HCT116 (cell line): ENCODE data around the gene GALNT17. TPM values are rescaled to one million over a fixed set of nuclear protein-coding genes. Genes with fewer than 3 reads are reported as not detected.

ENCODE experiments used
- ATAC-seq: fragments of 200-7000 bp; cut with Tn5 transposase; 2 replicates; pipeline ENCODE4 v1.9.1; 2020; ENCODE audit warnings: mild to moderate bottlenecking, moderate library complexity
- BruUV-seq: library from RNA; stranded (reverse); fragments of 400-500 nt; replicated peaks from 2 replicates; lab custom pipeline; 2021; lab: Mats Ljungman, UMichigan
- CTCF ChIA-PET: fragments of 300-600 bp; sonication (Branson Sonifier 250); formaldehyde crosslinking; loops from one replicate; lab custom pipeline; 2021; ENCODE audit warnings: antibody characterized with exemption; lab: Charles Lee
- POLR2A ChIA-PET: fragments of 300-600, 350-600 bp; sonication (Branson Sonifier 250); formaldehyde crosslinking; loops from one replicate; lab custom pipeline; 2021; ENCODE audit warnings: antibody characterized with exemption; lab: Charles Lee
- RAD21 ChIA-PET, 2 experiments: fragments of 300-600 bp; sonication (Branson Sonifier 250); formaldehyde crosslinking; loops; one replicate each; lab custom pipeline; 2023; ENCODE audit warnings: low total read pairs in 2 of 2; ENCODE audit not compliant: uncharacterized antibody in 2 of 2, unreplicated experiment in 2 of 2, low non-redundant PET in 1 of 2; lab: Charles Lee
- DNase-seq: peaks from one replicate; pipeline ENCODE4 v3.0.0-alpha.2; 2010; ENCODE audit warnings: low read depth, low spot score
- H2AFZ ChIP-seq: fragments of 200-600 bp; shearing (Covaris generic), sonication (generic); 2 replicates; pipeline ENCODE4 v1.6.1; 2017; ENCODE audit warnings: low read depth, mixed run types, mixed read lengths, antibody characterized with exemption, low read length; ENCODE audit not compliant: poor library complexity, severe bottlenecking
- H3K27ac ChIP-seq: 2 replicates; pipeline ENCODE4 v1.5.1; 2012; ENCODE audit warnings: low read depth, low read length
- H3K27me3 ChIP-seq: fragments of 200-600 bp; sonication (generic); 2 replicates; pipeline ENCODE4 v1.6.1; 2016; ENCODE audit warnings: mixed run types, low read length, mixed read lengths; ENCODE audit not compliant: insufficient read depth
- H3K36me3 ChIP-seq, 2 experiments: fragments of 200-500 bp in 1 of 2; fragments of 200-600 bp in 1 of 2; sonication (Bioruptor generic) in 1 of 2; sonication (generic) in 1 of 2; 2 replicates each; pipeline versions ENCODE4 v1.5.1 to v1.6.1; 2014 to 2016; ENCODE audit warnings: low read length in 2 of 2, inconsistent platforms in 1 of 2, mixed read lengths in 1 of 2, mixed run types in 1 of 2; ENCODE audit not compliant: insufficient read depth in 2 of 2, control insufficient read depth in 1 of 2
- H3K4me1 ChIP-seq, 2 experiments: fragments of 200-600 bp in 1 of 2; sonication (generic) in 1 of 2; 2 replicates each; pipeline versions ENCODE4 v1.5.1 to v1.6.1; 2012 to 2017; ENCODE audit warnings: low read length in 2 of 2, inconsistent platforms in 1 of 2, mild to moderate bottlenecking in 1 of 2, mixed read lengths in 1 of 2, mixed run types in 1 of 2, moderate library complexity in 1 of 2; ENCODE audit not compliant: insufficient read depth in 2 of 2, control insufficient read depth in 1 of 2
- H3K4me2 ChIP-seq: fragments of 200-600 bp; sonication (generic); 2 replicates; pipeline ENCODE4 v1.6.1; 2017; ENCODE audit warnings: mixed run types, low read length, mixed read lengths
- H3K4me3 ChIP-seq, 2 experiments: fragments of 200-600 bp in 1 of 2; sonication (generic) in 1 of 2; replicated peaks in 1 of 2; 2 replicates each; pipeline ENCODE4 v1.5.1; 2011 to 2016; ENCODE audit warnings: low read length in 2 of 2, control low read depth in 1 of 2, low read depth in 1 of 2, mild to moderate bottlenecking in 1 of 2, mixed read lengths in 1 of 2, mixed run types in 1 of 2
- H3K79me2 ChIP-seq: fragments of 200-600 bp; sonication (generic); 2 replicates; pipeline ENCODE4 v1.6.1; 2017; ENCODE audit warnings: mild to moderate bottlenecking, mixed run types, low read length, moderate library complexity, mixed read lengths; ENCODE audit not compliant: insufficient read depth
- H3K9ac ChIP-seq: fragments of 200-600 bp; sonication (generic); 2 replicates; pipeline ENCODE4 v1.6.1; 2016; ENCODE audit warnings: low read length, mixed read lengths
- H3K9me2 ChIP-seq: fragments of 200-600 bp; sonication (generic), shearing (Covaris generic); 2 replicates; pipeline ENCODE4 v1.6.1; 2017; ENCODE audit warnings: mixed run types, mild to moderate bottlenecking, moderate library complexity; ENCODE audit not compliant: insufficient read depth
- H3K9me3 ChIP-seq, 2 experiments: fragments of 200-500 bp in 1 of 2; fragments of 200-600 bp in 1 of 2; sonication (Bioruptor generic) in 1 of 2; sonication (generic) in 1 of 2; 2 replicates each; pipeline ENCODE4 v1.6.1; 2014 to 2017; ENCODE audit warnings: low read length in 2 of 2, mixed read lengths in 2 of 2, inconsistent platforms in 1 of 2, low read depth in 1 of 2, mild to moderate bottlenecking in 1 of 2, mixed run types in 1 of 2, moderate library complexity in 1 of 2; ENCODE audit not compliant: control insufficient read depth in 1 of 2, insufficient read depth in 1 of 2
- H4K20me1 ChIP-seq: fragments of 200-600 bp; sonication (generic), shearing (Covaris generic); 2 replicates; pipeline ENCODE4 v1.6.1; 2017; ENCODE audit warnings: mixed run types, mild to moderate bottlenecking, moderate library complexity; ENCODE audit not compliant: insufficient read depth
- CEBPB ChIP-seq: IDR thresholded peaks from 2 replicates; pipeline ENCODE4 v1.6.1; 2012; ENCODE audit warnings: low read depth
- ELF1 ChIP-seq: IDR thresholded peaks from 2 replicates; pipeline ENCODE4 v1.6.1; 2012; ENCODE audit warnings: low read depth, borderline replicate concordance
- POLR2A ChIP-seq: IDR thresholded peaks from 2 replicates; pipeline ENCODE4 v1.7.0; 2011; ENCODE audit warnings: borderline replicate concordance; ENCODE audit not compliant: insufficient read depth, insufficient read length; ENCODE audit errors: extremely low read depth
- TCF7L2 ChIP-seq: IDR thresholded peaks from 2 replicates; pipeline ENCODE4 v1.7.0; 2011; ENCODE audit warnings: borderline replicate concordance, inconsistent platforms; ENCODE audit not compliant: insufficient read depth, insufficient read length; ENCODE audit errors: extremely low read depth
- YY1 ChIP-seq: IDR thresholded peaks from 2 replicates; pipeline ENCODE4 v1.6.1; 2011; ENCODE audit warnings: low read length, low read depth, moderate library complexity, mild to moderate bottlenecking; ENCODE audit not compliant: insufficient replicate concordance; ENCODE audit errors: extremely low read depth
- ZNF274 ChIP-seq: fragments of 200-500 bp; sonication (Bioruptor generic); IDR thresholded peaks from 2 replicates; pipeline ENCODE4 v1.6.1; 2014; ENCODE audit warnings: mild to moderate bottlenecking, low read depth, low read length, inconsistent platforms
- intact Hi-C: fragments of 100-400 bp; cut with micrococcal nuclease; formaldehyde crosslinking; loops from 2 replicates; pipeline ENCODE4 v1.10.0; 2022
- total RNA-seq: library from RNA; stranded (reverse); gene quantifications from one replicate; pipeline ENCODE4 v1.2.1, GENCODE V29; 2021; ENCODE audit not compliant: unreplicated experiment
- TF ChIP-seq, protein P1 (sequence below), 3 experiments: fragments of 200-600 bp in 1 of 3; sonication (generic) in 1 of 3; IDR thresholded peaks in 2 of 3; conservative IDR thresholded peaks in 1 of 3; 2 replicates each; pipeline ENCODE4 v1.5.1; 2012 to 2017; ENCODE audit warnings: low read depth in 2 of 3, low read length in 2 of 3, antibody characterized with exemption in 1 of 3, borderline replicate concordance in 1 of 3, control low read depth in 1 of 3, mild to moderate bottlenecking in 1 of 3, mixed read lengths in 1 of 3, mixed run types in 1 of 3, moderate library complexity in 1 of 3; ENCODE audit not compliant: insufficient read depth in 1 of 3

Gene GALNT17
- total RNA-seq, 1 experiment from 2014 or later: not detected

DNA sequence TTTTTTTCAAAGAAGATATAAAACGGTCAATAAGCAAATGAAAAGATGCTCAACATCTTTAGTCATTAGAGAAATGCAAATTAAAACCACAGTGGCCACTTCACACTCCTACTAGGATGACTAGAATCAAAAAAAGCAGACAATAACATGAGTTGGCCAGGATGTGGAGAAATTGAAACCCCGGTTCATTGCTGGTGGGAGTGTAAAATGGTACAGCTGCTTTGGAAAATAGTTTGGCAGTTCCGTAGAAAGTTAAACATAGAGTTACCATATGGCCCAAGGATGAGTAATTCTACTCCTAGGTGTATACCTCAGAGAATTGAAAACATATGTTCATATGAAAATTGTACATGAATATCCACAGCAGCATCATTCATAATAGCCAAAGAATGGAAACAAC, 573.3 kb downstream of the GALNT17 start:
- Histone ChIP-seq H3K9ac (no peak overlapping the region), H3K36me3 (no peaks in the 10 kb centered on the region), H3K9me3 (peaks cover 0 to 6% of the 10 kb centered on the region in 2 experiments; a peak in 1 of 4 replicates), H3K4me1 (no peaks in the 10 kb centered on the region), H3K27ac (no peak overlapping the region), H3K27me3 (no peaks in the 10 kb centered on the region), H3K4me3 (no peak overlapping the region), H3K9me2 (no peaks in the 10 kb centered on the region), H4K20me1 (no peaks in the 10 kb centered on the region), H3K4me2 (no peak overlapping the region), H3K79me2 (no peaks in the 10 kb centered on the region), H2AFZ (no peak overlapping the region)
- intact Hi-C loops: no loop called here
- no peak for TF ChIP-seq ZNF274
- no peak for TF ChIP-seq CEBPB
- TF ChIP-seq ELF1: no peak
- TF ChIP-seq, protein P1, sequence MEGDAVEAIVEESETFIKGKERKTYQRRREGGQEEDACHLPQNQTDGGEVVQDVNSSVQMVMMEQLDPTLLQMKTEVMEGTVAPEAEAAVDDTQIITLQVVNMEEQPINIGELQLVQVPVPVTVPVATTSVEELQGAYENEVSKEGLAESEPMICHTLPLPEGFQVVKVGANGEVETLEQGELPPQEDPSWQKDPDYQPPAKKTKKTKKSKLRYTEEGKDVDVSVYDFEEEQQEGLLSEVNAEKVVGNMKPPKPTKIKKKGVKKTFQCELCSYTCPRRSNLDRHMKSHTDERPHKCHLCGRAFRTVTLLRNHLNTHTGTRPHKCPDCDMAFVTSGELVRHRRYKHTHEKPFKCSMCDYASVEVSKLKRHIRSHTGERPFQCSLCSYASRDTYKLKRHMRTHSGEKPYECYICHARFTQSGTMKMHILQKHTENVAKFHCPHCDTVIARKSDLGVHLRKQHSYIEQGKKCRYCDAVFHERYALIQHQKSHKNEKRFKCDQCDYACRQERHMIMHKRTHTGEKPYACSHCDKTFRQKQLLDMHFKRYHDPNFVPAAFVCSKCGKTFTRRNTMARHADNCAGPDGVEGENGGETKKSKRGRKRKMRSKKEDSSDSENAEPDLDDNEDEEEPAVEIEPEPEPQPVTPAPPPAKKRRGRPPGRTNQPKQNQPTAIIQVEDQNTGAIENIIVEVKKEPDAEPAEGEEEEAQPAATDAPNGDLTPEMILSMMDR (IDR thresholded peaks at IDR 0.05 in 2 of 3, conservative IDR thresholded peaks at IDR 0.05 in 1 of 3; ENCODE audit: borderline replicate concordance in 1 of 3, insufficient read depth in 1 of 3, low read depth in 2 of 3, low read length in 2 of 3): no peak
- no peak for TF ChIP-seq TCF7L2
- TF ChIP-seq POLR2A: no peak
- TF ChIP-seq YY1: no peak
- ChIA-PET CTCF (no interaction called here), RAD21 (no interaction called here), POLR2A (no interaction called here)
- no peak for ATAC-seq
- no TSS peak for BruUV-seq
- no peak for DNase-seq
